Measurements from ENCODE around the gene GNB5. TPM values are rescaled to one million over a fixed set of nuclear protein-coding genes. Genes with fewer than 3 reads are reported as not detected.

The GNB5 gene
- total and polyA plus RNA-seq, 2 of the 13 experiments (the other 11 are each of a cell fraction or from before 2014, with no cell fraction given) = 13.7 to 14.4 TPM

DNA sequence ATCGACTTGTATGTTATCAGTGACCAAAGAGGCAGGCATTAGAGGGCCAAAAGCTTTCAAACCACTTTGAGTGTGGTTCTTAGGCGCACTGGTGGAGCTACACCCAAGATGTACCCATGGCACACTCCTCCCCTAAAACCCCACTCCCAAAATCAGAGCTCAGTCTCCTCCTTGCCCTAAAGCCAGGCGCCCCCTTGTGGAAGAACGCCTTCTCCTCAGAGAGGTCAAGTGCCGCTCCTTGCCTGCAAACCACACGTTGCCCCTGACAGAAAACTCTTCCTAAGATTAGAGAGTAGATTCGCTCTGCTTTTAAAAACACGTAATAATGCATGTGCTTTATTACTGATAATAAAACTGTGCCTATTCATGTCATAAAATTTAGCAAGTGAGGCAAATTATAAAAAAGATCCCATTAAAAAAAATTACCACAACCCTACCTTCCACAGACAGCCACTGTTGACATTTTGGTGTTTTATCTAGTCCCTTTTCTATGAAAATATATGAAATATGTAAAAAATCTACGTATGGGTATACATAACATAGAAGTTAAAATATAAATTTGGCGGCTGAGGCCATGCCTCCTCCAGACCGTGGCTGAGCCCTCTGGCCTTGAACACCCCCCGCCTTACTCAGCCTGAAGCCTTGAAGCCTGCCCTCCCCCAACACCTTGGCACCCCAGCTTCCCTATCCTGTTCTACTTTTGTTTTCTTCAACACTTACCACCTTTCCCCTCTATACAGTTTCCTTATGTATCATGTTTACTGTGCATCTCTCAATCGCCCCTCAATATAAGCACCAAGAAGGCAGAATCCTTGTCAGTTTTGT is 112.1 kb downstream of the GNB5 start:
- intact Hi-C loops (cut with micrococcal nuclease; ENCODE audit: unreplicated experiment) = loop anchor here (1.0 to 5.0 kb wide), 4 partner anchors 56 to 297 kb away; no protein-coding TSS in a partner anchor
- Histone ChIP-seq H3K36me3 (replicated peaks in 1 of 2; ENCODE audit: control insufficient read depth in 1 of 2, insufficient read depth in 2 of 2, low read length in 2 of 2) (no peaks in the 10 kb centered on the region), H2AFZ (ENCODE audit: low read length) (peak overlapping the region; percentile 70), H3K27me3 (ENCODE audit: control insufficient read depth in 1 of 2, insufficient read depth in 2 of 2, low read length in 2 of 2) (no peaks in the 10 kb centered on the region; a peak in 1 of 5 replicates), H4K20me1 (ENCODE audit: insufficient read depth, low read length) (no peaks in the 10 kb centered on the region), H3K4me3 (replicated peaks in 1 of 3; ENCODE audit: insufficient read depth in 1 of 3, low read depth in 2 of 3, low read length in 3 of 3) (peak overlapping the region; percentile 43 to 67 (median 45); a peak in 5 of 6 replicates), H3K9me3 (ENCODE audit: low read length) (no peaks in the 10 kb centered on the region), H3K4me1 (ENCODE audit: insufficient read depth, low read length) (peaks cover 36% of the 10 kb centered on the region), H3K27ac (ENCODE audit: extremely low read length, insufficient read depth, low read length) (peak overlapping the region; percentile 46), H3K4me2 (ENCODE audit: low read depth, low read length) (peak overlapping the region; percentile 98), H3K9ac (ENCODE audit: insufficient read depth, low read depth, low read length) (peak overlapping the region; percentile 26), H3K79me2 (ENCODE audit: insufficient read depth, low read length) (no peaks in the 10 kb centered on the region)
- ChIA-PET CTCF (ENCODE audit: low intra/inter-chr PET ratio, low total read pairs) (interaction anchor here (0.8 to 1.7 kb wide), 2 partner anchors 61 to 97 kb away, joined by 6 read pairs; no protein-coding TSS in a partner anchor), POLR2A (interaction anchor here (0.7 to 2.8 kb wide), 5 partner anchors 9 to 107 kb away, joined by 3 to 16 read pairs (median 13); partner anchors contain the start of gene LEO1)
- 26% methylated on average over 13 of the region's 13 CpGs for WGBS (ENCODE audit: low lambda C conversion rate)
- peak; percentile 77 for ATAC-seq
- DNase-seq (ENCODE audit: low spot score) = peak; percentile 59
- peak; percentile 12 for FAIRE-seq
- in situ Hi-C loops (cut with HindIII; ENCODE audit: extremely low pct_ligation_motif_present, low pct_unique_long_range_greater_than_20kb) = loop anchor here (5.0 kb wide), 2 partner anchors 58 to 97 kb away; no protein-coding TSS in a partner anchor
- no TSS peak for BruUV-seq (replicated peaks)
- TF ChIP-seq, protein P1, sequence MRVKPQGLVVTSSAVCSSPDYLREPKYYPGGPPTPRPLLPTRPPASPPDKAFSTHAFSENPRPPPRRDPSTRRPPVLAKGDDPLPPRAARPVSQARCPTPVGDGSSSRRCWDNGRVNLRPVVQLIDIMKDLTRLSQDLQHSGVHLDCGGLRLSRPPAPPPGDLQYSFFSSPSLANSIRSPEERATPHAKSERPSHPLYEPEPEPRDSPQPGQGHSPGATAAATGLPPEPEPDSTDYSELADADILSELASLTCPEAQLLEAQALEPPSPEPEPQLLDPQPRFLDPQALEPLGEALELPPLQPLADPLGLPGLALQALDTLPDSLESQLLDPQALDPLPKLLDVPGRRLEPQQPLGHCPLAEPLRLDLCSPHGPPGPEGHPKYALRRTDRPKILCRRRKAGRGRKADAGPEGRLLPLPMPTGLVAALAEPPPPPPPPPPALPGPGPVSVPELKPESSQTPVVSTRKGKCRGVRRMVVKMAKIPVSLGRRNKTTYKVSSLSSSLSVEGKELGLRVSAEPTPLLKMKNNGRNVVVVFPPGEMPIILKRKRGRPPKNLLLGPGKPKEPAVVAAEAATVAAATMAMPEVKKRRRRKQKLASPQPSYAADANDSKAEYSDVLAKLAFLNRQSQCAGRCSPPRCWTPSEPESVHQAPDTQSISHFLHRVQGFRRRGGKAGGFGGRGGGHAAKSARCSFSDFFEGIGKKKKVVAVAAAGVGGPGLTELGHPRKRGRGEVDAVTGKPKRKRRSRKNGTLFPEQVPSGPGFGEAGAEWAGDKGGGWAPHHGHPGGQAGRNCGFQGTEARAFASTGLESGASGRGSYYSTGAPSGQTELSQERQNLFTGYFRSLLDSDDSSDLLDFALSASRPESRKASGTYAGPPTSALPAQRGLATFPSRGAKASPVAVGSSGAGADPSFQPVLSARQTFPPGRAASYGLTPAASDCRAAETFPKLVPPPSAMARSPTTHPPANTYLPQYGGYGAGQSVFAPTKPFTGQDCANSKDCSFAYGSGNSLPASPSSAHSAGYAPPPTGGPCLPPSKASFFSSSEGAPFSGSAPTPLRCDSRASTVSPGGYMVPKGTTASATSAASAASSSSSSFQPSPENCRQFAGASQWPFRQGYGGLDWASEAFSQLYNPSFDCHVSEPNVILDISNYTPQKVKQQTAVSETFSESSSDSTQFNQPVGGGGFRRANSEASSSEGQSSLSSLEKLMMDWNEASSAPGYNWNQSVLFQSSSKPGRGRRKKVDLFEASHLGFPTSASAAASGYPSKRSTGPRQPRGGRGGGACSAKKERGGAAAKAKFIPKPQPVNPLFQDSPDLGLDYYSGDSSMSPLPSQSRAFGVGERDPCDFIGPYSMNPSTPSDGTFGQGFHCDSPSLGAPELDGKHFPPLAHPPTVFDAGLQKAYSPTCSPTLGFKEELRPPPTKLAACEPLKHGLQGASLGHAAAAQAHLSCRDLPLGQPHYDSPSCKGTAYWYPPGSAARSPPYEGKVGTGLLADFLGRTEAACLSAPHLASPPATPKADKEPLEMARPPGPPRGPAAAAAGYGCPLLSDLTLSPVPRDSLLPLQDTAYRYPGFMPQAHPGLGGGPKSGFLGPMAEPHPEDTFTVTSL (CRISPR knock-in tag; IDR thresholded peaks at IDR 0.05; ENCODE audit: borderline replicate concordance) = peak; percentile 37; the same call in 1 of the 2 replicates
- 0 out of 2 replicates have a peak, but pooled peaks have one; percentile 9 for TF ChIP-seq ZNF337 (CRISPR knock-in tag; IDR thresholded peaks at IDR 0.05; ENCODE audit: borderline replicate concordance, low read depth)
- TF ChIP-seq, protein P2, sequence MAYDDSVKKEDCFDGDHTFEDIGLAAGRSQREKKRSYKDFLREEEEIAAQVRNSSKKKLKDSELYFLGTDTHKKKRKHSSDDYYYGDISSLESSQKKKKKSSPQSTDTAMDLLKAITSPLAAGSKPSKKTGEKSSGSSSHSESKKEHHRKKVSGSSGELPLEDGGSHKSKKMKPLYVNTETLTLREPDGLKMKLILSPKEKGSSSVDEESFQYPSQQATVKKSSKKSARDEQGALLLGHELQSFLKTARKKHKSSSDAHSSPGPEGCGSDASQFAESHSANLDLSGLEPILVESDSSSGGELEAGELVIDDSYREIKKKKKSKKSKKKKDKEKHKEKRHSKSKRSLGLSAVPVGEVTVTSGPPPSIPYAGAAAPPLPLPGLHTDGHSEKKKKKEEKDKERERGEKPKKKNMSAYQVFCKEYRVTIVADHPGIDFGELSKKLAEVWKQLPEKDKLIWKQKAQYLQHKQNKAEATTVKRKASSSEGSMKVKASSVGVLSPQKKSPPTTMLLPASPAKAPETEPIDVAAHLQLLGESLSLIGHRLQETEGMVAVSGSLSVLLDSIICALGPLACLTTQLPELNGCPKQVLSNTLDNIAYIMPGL (CRISPR knock-in tag; IDR thresholded peaks at IDR 0.05; ENCODE audit: borderline replicate concordance in 1 of 2, low read depth in 1 of 2) = peak in 1 of 2 experiments; percentile 70; a peak in 1 of 4 replicates
- no peak for TF ChIP-seq NFE2L2 (IDR thresholded peaks at IDR 0.05; ENCODE audit: low read length)
- TF ChIP-seq ZNF264 (CRISPR knock-in tag; IDR thresholded peaks at IDR 0.05) = no peak
- TF ChIP-seq, protein P3, sequence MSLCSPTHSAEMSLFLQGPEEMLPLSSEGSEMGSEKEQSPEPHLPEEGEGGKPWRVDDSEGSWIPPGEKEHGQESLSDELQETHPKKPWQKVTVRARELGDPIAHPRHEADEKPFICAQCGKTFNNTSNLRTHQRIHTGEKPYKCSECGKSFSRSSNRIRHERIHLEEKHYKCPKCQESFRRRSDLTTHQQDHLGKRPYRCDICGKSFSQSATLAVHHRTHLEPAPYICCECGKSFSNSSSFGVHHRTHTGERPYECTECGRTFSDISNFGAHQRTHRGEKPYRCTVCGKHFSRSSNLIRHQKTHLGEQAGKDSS (CRISPR knock-in tag; IDR thresholded peaks at IDR 0.05; ENCODE audit: borderline replicate concordance, low read depth) = 0 out of 2 replicates have a peak, but pooled peaks have one; percentile 57
- TF ChIP-seq, protein P4, sequence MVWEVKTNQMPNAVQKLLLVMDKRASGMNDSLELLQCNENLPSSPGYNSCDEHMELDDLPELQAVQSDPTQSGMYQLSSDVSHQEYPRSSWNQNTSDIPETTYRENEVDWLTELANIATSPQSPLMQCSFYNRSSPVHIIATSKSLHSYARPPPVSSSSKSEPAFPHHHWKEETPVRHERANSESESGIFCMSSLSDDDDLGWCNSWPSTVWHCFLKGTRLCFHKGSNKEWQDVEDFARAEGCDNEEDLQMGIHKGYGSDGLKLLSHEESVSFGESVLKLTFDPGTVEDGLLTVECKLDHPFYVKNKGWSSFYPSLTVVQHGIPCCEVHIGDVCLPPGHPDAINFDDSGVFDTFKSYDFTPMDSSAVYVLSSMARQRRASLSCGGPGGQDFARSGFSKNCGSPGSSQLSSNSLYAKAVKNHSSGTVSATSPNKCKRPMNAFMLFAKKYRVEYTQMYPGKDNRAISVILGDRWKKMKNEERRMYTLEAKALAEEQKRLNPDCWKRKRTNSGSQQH (CRISPR knock-in tag; IDR thresholded peaks at IDR 0.05; ENCODE audit: low read depth) = 0 out of 2 replicates have a peak, but pooled peaks have one; percentile 7
- TF ChIP-seq NR2F6 (IDR thresholded peaks at IDR 0.05) = no peak; the same call in 1 of the 2 replicates
- peak; percentile 71 for TF ChIP-seq NR2F6 (CRISPR knock-in tag; IDR thresholded peaks at IDR 0.05)
- no peak for TF ChIP-seq PRMT3 (CRISPR knock-in tag; IDR thresholded peaks at IDR 0.05; ENCODE audit: borderline replicate concordance, low read depth)
- no peak for TF ChIP-seq REXO4 (CRISPR knock-in tag; IDR thresholded peaks at IDR 0.05; ENCODE audit: borderline replicate concordance)
- no peak for TF ChIP-seq ZNF383 (CRISPR knock-in tag; IDR thresholded peaks at IDR 0.05; ENCODE audit: borderline replicate concordance)

Data from HepG2 (cell line).